Breast epithelium (tissue), 4 donors: ENCODE results near the gene LRRC45. TPM values are rescaled to one million over a fixed set of nuclear protein-coding genes. Genes with fewer than 3 reads are reported as not detected.

Experiments used
- DNase-seq, 2 donors: peaks; one replicate each; pipeline ENCODE4 v3.0.0-alpha.2; 2019; ENCODE audit warnings: low spot score in 2 of 2
- H3K27ac ChIP-seq, 2 donors: fragments of 200-600 bp; sonication (generic) in 1 of 2; one replicate each; pipeline ENCODE4 v1.5.1; 2016 to 2019; ENCODE audit warnings: mild to moderate bottlenecking in 1 of 2
- H3K27me3 ChIP-seq, 2 donors: fragments of 200-600 bp; sonication (generic) in 1 of 2; one replicate each; pipeline versions ENCODE4 v1.5.1 to v1.6.0; 2017 to 2019; ENCODE audit warnings: control low read depth in 1 of 2, mild to moderate bottlenecking in 1 of 2
- H3K36me3 ChIP-seq: fragments of 200-600 bp; one replicate; pipeline ENCODE4 v1.5.1; 2019
- H3K4me1 ChIP-seq, 2 donors: fragments of 200-600 bp; sonication (generic); one replicate each; pipeline ENCODE4 v1.5.1; 2016 to 2019; ENCODE audit warnings: control low read depth in 1 of 2
- H3K4me3 ChIP-seq, 3 donors: fragments of 200-600 bp; sonication (generic); 1 replicate in 2 of 3; 2 replicates in 1 of 3; pipeline ENCODE4 v1.5.1; 2016 to 2019; ENCODE audit warnings: mild to moderate bottlenecking in 3 of 3, moderate library complexity in 2 of 3
- H3K9me3 ChIP-seq, 2 donors: fragments of 200-600 bp; sonication (generic) in 1 of 2; one replicate each; pipeline ENCODE4 v1.5.1; 2016 to 2019; ENCODE audit warnings: control low read depth in 1 of 2
- POLR2A ChIP-seq: fragments of 450-650 bp; IDR thresholded peaks from one replicate; pipeline ENCODE4 v1.6.1; 2016; ENCODE audit warnings: antibody characterized with exemption, mild to moderate bottlenecking, moderate library complexity
- POLR2AphosphoS5 ChIP-seq, 3 donors: sonication (generic); formaldehyde crosslinking; IDR thresholded peaks; one replicate each; pipeline ENCODE4 v1.6.1; 2017; ENCODE audit warnings: antibody characterized with exemption in 3 of 3
- intact Hi-C: fragments of 100-400 bp; cut with DNase I; formaldehyde crosslinking; loops from one replicate; pipeline ENCODE4 v1.15.1; 2023; ENCODE audit warnings: low total_unique reads
- total RNA-seq, 3 donors: library from RNA; depleted of rRNA; stranded (reverse); fragments of >200 nt; gene quantifications; one replicate each; pipeline ENCODE4 v1.1.0, GENCODE V29; 2016
- TF ChIP-seq, protein P1 (sequence below), 3 donors: fragments of 450-650 bp; IDR thresholded peaks; one replicate each; pipeline ENCODE4 v1.5.1; 2016 to 2017; ENCODE audit warnings: antibody characterized with exemption in 3 of 3, mild to moderate bottlenecking in 3 of 3, moderate library complexity in 3 of 3

LRRC45 gene
- total RNA-seq, 3 donors from 2014 or later = 8.0 to 18.7 (median 14.7) TPM

GRCh38 chr17:82012640-82013295 is 10.3 kb upstream of the LRRC45 start:
- no peak overlapping the region for H3K4me3 ChIP-seq
- intact Hi-C loops = no loop called here

GRCh38 chr17:82013341-82013740 is 9.8 kb upstream of the LRRC45 start:
- TF ChIP-seq POLR2AphosphoS5 (IDR thresholded peaks at IDR 0.05) (no peak), POLR2A (no peak)
- TF ChIP-seq, protein P1, sequence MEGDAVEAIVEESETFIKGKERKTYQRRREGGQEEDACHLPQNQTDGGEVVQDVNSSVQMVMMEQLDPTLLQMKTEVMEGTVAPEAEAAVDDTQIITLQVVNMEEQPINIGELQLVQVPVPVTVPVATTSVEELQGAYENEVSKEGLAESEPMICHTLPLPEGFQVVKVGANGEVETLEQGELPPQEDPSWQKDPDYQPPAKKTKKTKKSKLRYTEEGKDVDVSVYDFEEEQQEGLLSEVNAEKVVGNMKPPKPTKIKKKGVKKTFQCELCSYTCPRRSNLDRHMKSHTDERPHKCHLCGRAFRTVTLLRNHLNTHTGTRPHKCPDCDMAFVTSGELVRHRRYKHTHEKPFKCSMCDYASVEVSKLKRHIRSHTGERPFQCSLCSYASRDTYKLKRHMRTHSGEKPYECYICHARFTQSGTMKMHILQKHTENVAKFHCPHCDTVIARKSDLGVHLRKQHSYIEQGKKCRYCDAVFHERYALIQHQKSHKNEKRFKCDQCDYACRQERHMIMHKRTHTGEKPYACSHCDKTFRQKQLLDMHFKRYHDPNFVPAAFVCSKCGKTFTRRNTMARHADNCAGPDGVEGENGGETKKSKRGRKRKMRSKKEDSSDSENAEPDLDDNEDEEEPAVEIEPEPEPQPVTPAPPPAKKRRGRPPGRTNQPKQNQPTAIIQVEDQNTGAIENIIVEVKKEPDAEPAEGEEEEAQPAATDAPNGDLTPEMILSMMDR (IDR thresholded peaks at IDR 0.05) = no peak
- Histone ChIP-seq H3K27me3 (no peaks in the 10 kb centered on the region), H3K36me3 (no peaks in the 10 kb centered on the region), H3K4me3 (no peak overlapping the region), H3K9me3 (no peaks in the 10 kb centered on the region), H3K27ac (peak overlapping the region; percentile 54 to 68), H3K4me1 (no peaks in the 10 kb centered on the region)
- intact Hi-C loops = no loop called here
- no peak for DNase-seq

More at GRCh38 chr17:82012640-82013295, 10.3 kb upstream of the LRRC45 start:
- no peak for DNase-seq
- TF ChIP-seq POLR2AphosphoS5 (IDR thresholded peaks at IDR 0.05) (no peak), POLR2A (no peak)
- TF ChIP-seq, protein P1 (IDR thresholded peaks at IDR 0.05) = no peak
- H3K27me3 ChIP-seq = no peaks in the 10 kb centered on the region
- H3K4me1 ChIP-seq = no peaks in the 10 kb centered on the region
- H3K36me3 ChIP-seq = no peaks in the 10 kb centered on the region
- no peaks in the 10 kb centered on the region for H3K9me3 ChIP-seq
- peak overlapping the region; percentile 54 to 68 for H3K27ac ChIP-seq

- no peaks in the 10 kb centered on the region for H3K4me1 ChIP-seq
- no peak for TF ChIP-seq POLR2A
- no peak for TF ChIP-seq POLR2AphosphoS5 (IDR thresholded peaks at IDR 0.05)
- TF ChIP-seq, protein P1 (IDR thresholded peaks at IDR 0.05) = no peak
- H3K27me3 ChIP-seq = no peaks in the 10 kb centered on the region
- H3K36me3 ChIP-seq = no peaks in the 10 kb centered on the region
- H3K4me3 ChIP-seq = no peak overlapping the region
- H3K9me3 ChIP-seq = no peaks in the 10 kb centered on the region
- DNase-seq = no peak
- intact Hi-C loops = no loop called here
- peak overlapping the region; percentile 54 to 68 for H3K27ac ChIP-seq
Measured at GRCh38 chr17:82013772-82014321, 9.3 kb upstream of the LRRC45 start.

DNA sequence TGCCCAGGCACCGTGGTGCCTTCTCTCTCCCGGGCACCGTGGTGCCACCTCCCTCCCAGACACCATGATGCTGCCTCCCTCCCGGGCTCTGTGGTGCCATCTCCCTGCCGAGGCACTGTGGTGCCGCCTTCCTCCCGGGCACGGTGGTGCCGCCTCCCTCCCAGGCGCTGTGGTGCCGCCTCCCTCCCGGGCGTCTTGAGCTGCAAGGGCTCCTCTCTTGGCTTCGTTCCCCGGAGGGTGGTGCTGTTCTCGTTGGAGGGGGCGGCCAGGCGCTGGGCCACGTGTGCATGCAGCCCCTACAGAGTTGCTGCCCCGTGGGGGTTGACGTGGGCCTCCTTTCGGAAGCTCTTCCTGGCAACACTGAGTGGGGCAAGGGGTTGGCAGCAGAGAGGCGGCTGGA is 8.7 kb upstream of the LRRC45 start:
- DNase-seq = no peak
- Histone ChIP-seq H3K9me3 (no peaks in the 10 kb centered on the region), H3K27me3 (no peaks in the 10 kb centered on the region), H3K36me3 (no peaks in the 10 kb centered on the region), H3K27ac (no peak overlapping the region), H3K4me1 (no peaks in the 10 kb centered on the region), H3K4me3 (no peak overlapping the region)
- intact Hi-C loops = no loop called here
- TF ChIP-seq, protein P1 (IDR thresholded peaks at IDR 0.05) = no peak
- no peak for TF ChIP-seq POLR2A
- TF ChIP-seq POLR2AphosphoS5 (IDR thresholded peaks at IDR 0.05) = no peak

GRCh38 chr17:82014971-82015310 is 8.2 kb upstream of the LRRC45 start:
- Histone ChIP-seq H3K4me1 (no peaks in the 10 kb centered on the region), H3K27ac (no peak overlapping the region), H3K36me3 (no peaks in the 10 kb centered on the region), H3K4me3 (no peak overlapping the region), H3K9me3 (no peaks in the 10 kb centered on the region), H3K27me3 (no peaks in the 10 kb centered on the region)
- no peak for DNase-seq
- TF ChIP-seq POLR2AphosphoS5 (IDR thresholded peaks at IDR 0.05) (no peak), POLR2A (no peak)
- TF ChIP-seq, protein P1 (IDR thresholded peaks at IDR 0.05) = no peak
- intact Hi-C loops = no loop called here
